H1 (cell line): ENCODE data around the gene CD58. TPM values are rescaled to one million over a fixed set of nuclear protein-coding genes. Genes with fewer than 3 reads are reported as not detected.

Experiments used
- ASH2L ChIP-seq: fragments of 200-600, 300-600 bp; sonication (generic); IDR thresholded peaks from one replicate; pipeline ENCODE4 v1.7.1; 2017; ENCODE audit warnings: low read length
- ATF2 ChIP-seq: IDR thresholded peaks from 2 replicates; pipeline ENCODE4 v1.6.1; 2012; ENCODE audit warnings: low read length, inconsistent platforms
- CREB1 ChIP-seq: IDR thresholded peaks from 2 replicates; pipeline ENCODE4 v1.6.1; 2012; ENCODE audit warnings: inconsistent platforms
- FOSL1 ChIP-seq: IDR thresholded peaks from 2 replicates; pipeline ENCODE4 v1.6.1; 2011; ENCODE audit warnings: mild to moderate bottlenecking, low read depth, low read length, moderate library complexity; ENCODE audit not compliant: insufficient read depth
- JUND ChIP-seq: IDR thresholded peaks from 2 replicates; pipeline ENCODE4 v1.6.1; 2011; ENCODE audit warnings: mild to moderate bottlenecking, improper control_type of control experiment, low read length
- NANOG ChIP-seq: IDR thresholded peaks from 2 replicates; pipeline ENCODE4 v1.6.1; 2011; ENCODE audit warnings: low read length, low read depth, mild to moderate bottlenecking, inconsistent platforms; ENCODE audit not compliant: insufficient read depth, poor library complexity, severe bottlenecking
- POLR2AphosphoS5 ChIP-seq: IDR thresholded peaks from 2 replicates; pipeline ENCODE4 v1.6.1; 2011; ENCODE audit warnings: low read depth, low read length
- YY1 ChIP-seq: IDR thresholded peaks from 2 replicates; pipeline ENCODE4 v1.6.1; 2011; ENCODE audit warnings: low read depth, mild to moderate bottlenecking, low read length
- polyA plus RNA-seq, 7 experiments: library from polyadenylated mRNA; depleted of rRNA in 3 of 7; stranded (reverse) in 5 of 7; unstranded in 2 of 7; fragments of >200 nt in 5 of 7; fragments of 200-250 nt in 2 of 7; gene quantifications; 1 replicate in 5 of 7; 2 replicates in 1 of 7; 4 replicates in 1 of 7; pipeline versions ENCODE4 v1.2.1 to v1.2.3, GENCODE V29; 2011 to 2013; ENCODE audit warnings: missing spikeins in 2 of 7, mixed read lengths in 2 of 7
- total RNA-seq: library from RNA; stranded (reverse); fragmentation: NEBNext Ultra II Directional; extraction: Animal tissue kit (Norgen Biotek cat#: 25700); gene quantifications from 2 replicates; pipeline ENCODE4 v1.2.1, GENCODE V29; 2021
- TF ChIP-seq, protein P1 (sequence below): fragments of 300-600 bp; sonication (generic); IDR thresholded peaks from 2 replicates; pipeline ENCODE4 v1.7.1; 2012; ENCODE audit warnings: low read length, moderate library complexity, mild to moderate bottlenecking, inconsistent platforms; ENCODE audit not compliant: insufficient replicate concordance

CD58 gene
- total and polyA plus RNA-seq, 2 of the 8 experiments (the other 6 are each of a cell fraction or from before 2014, with no cell fraction given), result 5.3 to 5.5 TPM

DNA sequence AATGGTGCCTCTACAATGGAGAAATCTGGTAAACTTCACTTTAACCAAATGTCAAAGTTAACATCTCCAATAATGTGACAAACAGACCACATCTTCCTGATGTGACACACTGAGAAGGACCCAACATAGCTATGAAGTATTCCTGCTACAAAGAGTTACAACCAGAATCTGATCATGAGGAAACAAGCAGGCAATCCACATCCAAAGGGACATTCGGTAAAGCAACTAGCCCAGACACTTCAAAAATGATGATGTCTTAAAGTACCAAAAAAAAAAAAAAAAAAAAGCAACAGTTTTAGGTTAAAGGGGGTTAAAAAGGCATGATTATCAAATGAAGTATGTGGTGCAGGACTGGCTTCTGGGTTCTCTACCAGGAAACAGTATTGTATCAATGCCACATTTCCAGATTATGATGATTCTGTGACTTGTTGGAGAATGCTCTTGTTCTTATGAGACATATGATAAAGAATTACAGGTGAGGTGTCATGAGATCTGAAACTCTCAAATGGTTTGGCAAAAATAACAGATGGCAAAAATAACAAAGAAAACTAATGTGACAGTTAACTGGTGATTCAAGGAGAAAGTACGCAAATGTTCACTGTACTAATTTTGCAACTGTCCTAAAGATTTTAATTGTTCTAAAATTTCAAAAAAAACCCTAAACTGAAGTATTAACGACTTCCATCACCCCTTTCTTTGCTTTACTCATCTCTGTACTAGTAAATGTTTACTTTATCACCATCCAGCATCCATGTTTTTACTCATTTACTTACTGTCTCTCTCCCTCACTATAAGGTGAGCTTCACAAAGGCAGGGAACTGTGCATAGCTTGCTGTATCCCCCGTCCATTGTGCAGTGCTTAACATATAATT, 2.8 kb downstream of the CD58 start (continued):
- TF ChIP-seq, protein P1, sequence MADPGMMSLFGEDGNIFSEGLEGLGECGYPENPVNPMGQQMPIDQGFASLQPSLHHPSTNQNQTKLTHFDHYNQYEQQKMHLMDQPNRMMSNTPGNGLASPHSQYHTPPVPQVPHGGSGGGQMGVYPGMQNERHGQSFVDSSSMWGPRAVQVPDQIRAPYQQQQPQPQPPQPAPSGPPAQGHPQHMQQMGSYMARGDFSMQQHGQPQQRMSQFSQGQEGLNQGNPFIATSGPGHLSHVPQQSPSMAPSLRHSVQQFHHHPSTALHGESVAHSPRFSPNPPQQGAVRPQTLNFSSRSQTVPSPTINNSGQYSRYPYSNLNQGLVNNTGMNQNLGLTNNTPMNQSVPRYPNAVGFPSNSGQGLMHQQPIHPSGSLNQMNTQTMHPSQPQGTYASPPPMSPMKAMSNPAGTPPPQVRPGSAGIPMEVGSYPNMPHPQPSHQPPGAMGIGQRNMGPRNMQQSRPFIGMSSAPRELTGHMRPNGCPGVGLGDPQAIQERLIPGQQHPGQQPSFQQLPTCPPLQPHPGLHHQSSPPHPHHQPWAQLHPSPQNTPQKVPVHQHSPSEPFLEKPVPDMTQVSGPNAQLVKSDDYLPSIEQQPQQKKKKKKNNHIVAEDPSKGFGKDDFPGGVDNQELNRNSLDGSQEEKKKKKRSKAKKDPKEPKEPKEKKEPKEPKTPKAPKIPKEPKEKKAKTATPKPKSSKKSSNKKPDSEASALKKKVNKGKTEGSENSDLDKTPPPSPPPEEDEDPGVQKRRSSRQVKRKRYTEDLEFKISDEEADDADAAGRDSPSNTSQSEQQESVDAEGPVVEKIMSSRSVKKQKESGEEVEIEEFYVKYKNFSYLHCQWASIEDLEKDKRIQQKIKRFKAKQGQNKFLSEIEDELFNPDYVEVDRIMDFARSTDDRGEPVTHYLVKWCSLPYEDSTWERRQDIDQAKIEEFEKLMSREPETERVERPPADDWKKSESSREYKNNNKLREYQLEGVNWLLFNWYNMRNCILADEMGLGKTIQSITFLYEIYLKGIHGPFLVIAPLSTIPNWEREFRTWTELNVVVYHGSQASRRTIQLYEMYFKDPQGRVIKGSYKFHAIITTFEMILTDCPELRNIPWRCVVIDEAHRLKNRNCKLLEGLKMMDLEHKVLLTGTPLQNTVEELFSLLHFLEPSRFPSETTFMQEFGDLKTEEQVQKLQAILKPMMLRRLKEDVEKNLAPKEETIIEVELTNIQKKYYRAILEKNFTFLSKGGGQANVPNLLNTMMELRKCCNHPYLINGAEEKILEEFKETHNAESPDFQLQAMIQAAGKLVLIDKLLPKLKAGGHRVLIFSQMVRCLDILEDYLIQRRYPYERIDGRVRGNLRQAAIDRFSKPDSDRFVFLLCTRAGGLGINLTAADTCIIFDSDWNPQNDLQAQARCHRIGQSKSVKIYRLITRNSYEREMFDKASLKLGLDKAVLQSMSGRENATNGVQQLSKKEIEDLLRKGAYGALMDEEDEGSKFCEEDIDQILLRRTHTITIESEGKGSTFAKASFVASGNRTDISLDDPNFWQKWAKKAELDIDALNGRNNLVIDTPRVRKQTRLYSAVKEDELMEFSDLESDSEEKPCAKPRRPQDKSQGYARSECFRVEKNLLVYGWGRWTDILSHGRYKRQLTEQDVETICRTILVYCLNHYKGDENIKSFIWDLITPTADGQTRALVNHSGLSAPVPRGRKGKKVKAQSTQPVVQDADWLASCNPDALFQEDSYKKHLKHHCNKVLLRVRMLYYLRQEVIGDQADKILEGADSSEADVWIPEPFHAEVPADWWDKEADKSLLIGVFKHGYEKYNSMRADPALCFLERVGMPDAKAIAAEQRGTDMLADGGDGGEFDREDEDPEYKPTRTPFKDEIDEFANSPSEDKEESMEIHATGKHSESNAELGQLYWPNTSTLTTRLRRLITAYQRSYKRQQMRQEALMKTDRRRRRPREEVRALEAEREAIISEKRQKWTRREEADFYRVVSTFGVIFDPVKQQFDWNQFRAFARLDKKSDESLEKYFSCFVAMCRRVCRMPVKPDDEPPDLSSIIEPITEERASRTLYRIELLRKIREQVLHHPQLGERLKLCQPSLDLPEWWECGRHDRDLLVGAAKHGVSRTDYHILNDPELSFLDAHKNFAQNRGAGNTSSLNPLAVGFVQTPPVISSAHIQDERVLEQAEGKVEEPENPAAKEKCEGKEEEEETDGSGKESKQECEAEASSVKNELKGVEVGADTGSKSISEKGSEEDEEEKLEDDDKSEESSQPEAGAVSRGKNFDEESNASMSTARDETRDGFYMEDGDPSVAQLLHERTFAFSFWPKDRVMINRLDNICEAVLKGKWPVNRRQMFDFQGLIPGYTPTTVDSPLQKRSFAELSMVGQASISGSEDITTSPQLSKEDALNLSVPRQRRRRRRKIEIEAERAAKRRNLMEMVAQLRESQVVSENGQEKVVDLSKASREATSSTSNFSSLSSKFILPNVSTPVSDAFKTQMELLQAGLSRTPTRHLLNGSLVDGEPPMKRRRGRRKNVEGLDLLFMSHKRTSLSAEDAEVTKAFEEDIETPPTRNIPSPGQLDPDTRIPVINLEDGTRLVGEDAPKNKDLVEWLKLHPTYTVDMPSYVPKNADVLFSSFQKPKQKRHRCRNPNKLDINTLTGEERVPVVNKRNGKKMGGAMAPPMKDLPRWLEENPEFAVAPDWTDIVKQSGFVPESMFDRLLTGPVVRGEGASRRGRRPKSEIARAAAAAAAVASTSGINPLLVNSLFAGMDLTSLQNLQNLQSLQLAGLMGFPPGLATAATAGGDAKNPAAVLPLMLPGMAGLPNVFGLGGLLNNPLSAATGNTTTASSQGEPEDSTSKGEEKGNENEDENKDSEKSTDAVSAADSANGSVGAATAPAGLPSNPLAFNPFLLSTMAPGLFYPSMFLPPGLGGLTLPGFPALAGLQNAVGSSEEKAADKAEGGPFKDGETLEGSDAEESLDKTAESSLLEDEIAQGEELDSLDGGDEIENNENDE, result no peak
- no peak for TF ChIP-seq JUND
- no peak for TF ChIP-seq POLR2AphosphoS5
- no peak for TF ChIP-seq CREB1
- no peak for TF ChIP-seq ATF2
- TF ChIP-seq FOSL1, result no peak
- no peak for TF ChIP-seq YY1
- no peak for TF ChIP-seq ASH2L
- TF ChIP-seq NANOG, result no peak
